ENCODE data around the gene SALL1. TPM values are rescaled to one million over a fixed set of nuclear protein-coding genes. Genes with fewer than 3 reads are reported as not detected.

Gene SALL1
- total RNA-seq, 1 experiment from 2014 or later, result not detected

DNA sequence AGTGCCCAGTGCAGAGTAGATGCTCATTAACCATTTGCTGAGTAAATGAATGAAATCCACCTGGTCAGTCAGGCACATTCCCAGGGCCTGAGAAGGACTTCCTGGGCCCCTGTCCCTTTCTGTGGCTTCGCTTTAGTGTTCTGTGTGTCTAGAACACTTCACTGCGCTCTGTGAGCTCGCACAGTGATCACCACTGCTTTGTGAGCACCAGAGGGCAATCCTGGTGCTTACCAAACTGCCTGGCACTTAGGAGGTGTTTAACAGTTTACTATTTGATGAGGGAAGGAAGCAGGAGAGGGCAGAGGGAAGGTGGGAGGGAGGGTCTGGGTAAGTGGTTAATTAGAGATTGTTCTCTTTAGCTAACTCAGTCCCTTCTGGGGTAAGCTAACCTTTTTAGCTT, 26.2 kb downstream of the SALL1 start:
- Histone ChIP-seq H3K9me3 (ENCODE audit: control insufficient read depth, insufficient read depth, low read depth, low read length) (no peaks in the 10 kb centered on the region), H3K4me1 (ENCODE audit: control insufficient read depth, insufficient read depth, low read length) (no peaks in the 10 kb centered on the region), H3K4me3 (ENCODE audit: low read depth in 2 of 2, low read length in 2 of 2) (no peak overlapping the region), H3K27me3 (ENCODE audit: control insufficient read depth, insufficient read depth, low read length) (no peaks in the 10 kb centered on the region), H3K36me3 (ENCODE audit: control insufficient read depth, insufficient read depth, low read length) (no peaks in the 10 kb centered on the region), H3K27ac (ENCODE audit: low read length) (no peak overlapping the region)
- ChIA-PET CTCF (no interaction called here), POLR2A (no interaction called here)
- ATAC-seq (no peak), DNase-seq (ENCODE audit: low read depth, low spot score) (no peak)
- in situ Hi-C loops (cut with HindIII; ENCODE audit: low pct_unique_long_range_greater_than_20kb, low sequenced_read_pairs), result no loop called here
- no peak for TF ChIP-seq SIN3A (IDR thresholded peaks at IDR 0.05; ENCODE audit: borderline replicate concordance, insufficient read depth, low read depth, low read length)
- TF ChIP-seq, protein P1, sequence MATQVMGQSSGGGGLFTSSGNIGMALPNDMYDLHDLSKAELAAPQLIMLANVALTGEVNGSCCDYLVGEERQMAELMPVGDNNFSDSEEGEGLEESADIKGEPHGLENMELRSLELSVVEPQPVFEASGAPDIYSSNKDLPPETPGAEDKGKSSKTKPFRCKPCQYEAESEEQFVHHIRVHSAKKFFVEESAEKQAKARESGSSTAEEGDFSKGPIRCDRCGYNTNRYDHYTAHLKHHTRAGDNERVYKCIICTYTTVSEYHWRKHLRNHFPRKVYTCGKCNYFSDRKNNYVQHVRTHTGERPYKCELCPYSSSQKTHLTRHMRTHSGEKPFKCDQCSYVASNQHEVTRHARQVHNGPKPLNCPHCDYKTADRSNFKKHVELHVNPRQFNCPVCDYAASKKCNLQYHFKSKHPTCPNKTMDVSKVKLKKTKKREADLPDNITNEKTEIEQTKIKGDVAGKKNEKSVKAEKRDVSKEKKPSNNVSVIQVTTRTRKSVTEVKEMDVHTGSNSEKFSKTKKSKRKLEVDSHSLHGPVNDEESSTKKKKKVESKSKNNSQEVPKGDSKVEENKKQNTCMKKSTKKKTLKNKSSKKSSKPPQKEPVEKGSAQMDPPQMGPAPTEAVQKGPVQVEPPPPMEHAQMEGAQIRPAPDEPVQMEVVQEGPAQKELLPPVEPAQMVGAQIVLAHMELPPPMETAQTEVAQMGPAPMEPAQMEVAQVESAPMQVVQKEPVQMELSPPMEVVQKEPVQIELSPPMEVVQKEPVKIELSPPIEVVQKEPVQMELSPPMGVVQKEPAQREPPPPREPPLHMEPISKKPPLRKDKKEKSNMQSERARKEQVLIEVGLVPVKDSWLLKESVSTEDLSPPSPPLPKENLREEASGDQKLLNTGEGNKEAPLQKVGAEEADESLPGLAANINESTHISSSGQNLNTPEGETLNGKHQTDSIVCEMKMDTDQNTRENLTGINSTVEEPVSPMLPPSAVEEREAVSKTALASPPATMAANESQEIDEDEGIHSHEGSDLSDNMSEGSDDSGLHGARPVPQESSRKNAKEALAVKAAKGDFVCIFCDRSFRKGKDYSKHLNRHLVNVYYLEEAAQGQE (IDR thresholded peaks at IDR 0.05; ENCODE audit: insufficient read depth in 1 of 2, low read depth in 2 of 2, low read length in 1 of 2), result no peak
- no peak for TF ChIP-seq POLR2AphosphoS5 (IDR thresholded peaks at IDR 0.05; ENCODE audit: low read depth, low read length)
- TF ChIP-seq TCF7L2 (IDR thresholded peaks at IDR 0.05; ENCODE audit: low read depth, low read length), result no peak
- TF ChIP-seq, protein P2, sequence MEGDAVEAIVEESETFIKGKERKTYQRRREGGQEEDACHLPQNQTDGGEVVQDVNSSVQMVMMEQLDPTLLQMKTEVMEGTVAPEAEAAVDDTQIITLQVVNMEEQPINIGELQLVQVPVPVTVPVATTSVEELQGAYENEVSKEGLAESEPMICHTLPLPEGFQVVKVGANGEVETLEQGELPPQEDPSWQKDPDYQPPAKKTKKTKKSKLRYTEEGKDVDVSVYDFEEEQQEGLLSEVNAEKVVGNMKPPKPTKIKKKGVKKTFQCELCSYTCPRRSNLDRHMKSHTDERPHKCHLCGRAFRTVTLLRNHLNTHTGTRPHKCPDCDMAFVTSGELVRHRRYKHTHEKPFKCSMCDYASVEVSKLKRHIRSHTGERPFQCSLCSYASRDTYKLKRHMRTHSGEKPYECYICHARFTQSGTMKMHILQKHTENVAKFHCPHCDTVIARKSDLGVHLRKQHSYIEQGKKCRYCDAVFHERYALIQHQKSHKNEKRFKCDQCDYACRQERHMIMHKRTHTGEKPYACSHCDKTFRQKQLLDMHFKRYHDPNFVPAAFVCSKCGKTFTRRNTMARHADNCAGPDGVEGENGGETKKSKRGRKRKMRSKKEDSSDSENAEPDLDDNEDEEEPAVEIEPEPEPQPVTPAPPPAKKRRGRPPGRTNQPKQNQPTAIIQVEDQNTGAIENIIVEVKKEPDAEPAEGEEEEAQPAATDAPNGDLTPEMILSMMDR (IDR thresholded peaks at IDR 0.05), result no peak
- intact Hi-C loops (cut with micrococcal nuclease; ENCODE audit: unreplicated experiment), result no loop called here
- no TSS peak for BruUV-seq (replicated peaks)

DNA sequence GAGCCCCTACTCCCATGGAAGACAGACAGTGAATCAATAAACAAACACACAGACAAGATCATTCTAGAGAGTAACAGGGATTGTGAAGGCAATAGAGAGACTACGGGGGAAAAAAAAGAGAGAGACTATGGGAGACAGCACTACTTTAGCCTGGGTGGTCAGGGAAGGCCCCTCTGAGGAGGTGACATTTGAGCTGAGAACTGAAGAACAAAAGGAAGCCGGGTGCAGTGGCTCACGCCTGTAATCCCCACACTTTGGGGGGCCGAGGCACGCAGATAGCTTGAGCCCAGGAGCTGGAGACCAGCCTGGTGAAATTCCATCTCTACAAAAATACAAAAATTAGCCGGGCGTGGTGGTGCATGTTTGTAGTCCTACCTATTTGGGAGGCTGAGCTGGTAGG, 29.2 kb downstream of the SALL1 start:
- no TSS peak for BruUV-seq (replicated peaks)
- Histone ChIP-seq H3K27me3 (ENCODE audit: control insufficient read depth, insufficient read depth, low read length) (no peaks in the 10 kb centered on the region), H3K4me3 (ENCODE audit: low read depth in 2 of 2, low read length in 2 of 2) (no peak overlapping the region), H3K4me1 (ENCODE audit: control insufficient read depth, insufficient read depth, low read length) (no peaks in the 10 kb centered on the region), H3K27ac (ENCODE audit: low read length) (no peak overlapping the region), H3K36me3 (ENCODE audit: control insufficient read depth, insufficient read depth, low read length) (no peaks in the 10 kb centered on the region), H3K9me3 (ENCODE audit: control insufficient read depth, insufficient read depth, low read depth, low read length) (no peaks in the 10 kb centered on the region)
- ATAC-seq (no peak), DNase-seq (ENCODE audit: low read depth, low spot score) (no peak)
- TF ChIP-seq POLR2AphosphoS5 (IDR thresholded peaks at IDR 0.05; ENCODE audit: low read depth, low read length), result no peak
- TF ChIP-seq, protein P2 (IDR thresholded peaks at IDR 0.05), result no peak
- no peak for TF ChIP-seq TCF7L2 (IDR thresholded peaks at IDR 0.05; ENCODE audit: low read depth, low read length)
- no peak for TF ChIP-seq SIN3A (IDR thresholded peaks at IDR 0.05; ENCODE audit: borderline replicate concordance, insufficient read depth, low read depth, low read length)
- TF ChIP-seq, protein P1 (IDR thresholded peaks at IDR 0.05; ENCODE audit: insufficient read depth in 1 of 2, low read depth in 2 of 2, low read length in 1 of 2), result no peak
- POLR2A ChIA-PET, result no interaction called here
- intact Hi-C loops (cut with micrococcal nuclease; ENCODE audit: unreplicated experiment), result no loop called here
- in situ Hi-C loops (cut with HindIII; ENCODE audit: low pct_unique_long_range_greater_than_20kb, low sequenced_read_pairs), result no loop called here
- CTCF ChIA-PET, result interaction anchor here (0.6 kb wide), 1 partner anchor 91 kb away, joined by 3 read pairs; no protein-coding TSS in a partner anchor
